Measurements from ENCODE around the gene UBL5.
"Not testable (repeated sequence)": the region's sequence is repeated elsewhere in the genome, so short reads cannot be mapped to it uniquely, and the experiment has no call there.

UBL5 gene

GRCh38 chr19:9827289-9828238 is at the start of gene UBL5:
TSS of gene UBL5 (plus strand) at chr19:9827918. CDS start at chr19:9828338, 420 bp downstream.
- DNase-seq (ENCODE audit: low read depth): peak; percentile 73

DNA sequence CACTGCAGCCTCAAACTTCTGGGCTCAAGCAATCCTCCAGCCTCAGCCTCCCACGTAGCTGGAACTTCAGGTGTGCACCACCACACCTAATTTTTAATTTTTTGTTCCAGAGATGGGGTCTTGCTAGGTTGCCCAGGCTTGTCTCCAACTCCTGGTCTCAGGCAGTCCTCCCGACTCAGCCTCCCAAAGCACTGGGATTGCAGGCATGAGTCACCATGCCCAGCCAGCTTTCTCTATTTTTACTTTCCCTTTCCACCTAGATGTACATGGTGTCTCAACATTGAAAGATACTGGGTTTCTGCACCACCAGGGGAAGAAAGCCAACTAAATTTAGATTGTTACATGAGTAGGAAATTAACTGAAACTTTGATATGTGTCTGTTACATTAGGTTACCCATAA is 45.4 kb upstream of the UBL5 start:
- no peak for DNase-seq (ENCODE audit: low read depth)

DNA sequence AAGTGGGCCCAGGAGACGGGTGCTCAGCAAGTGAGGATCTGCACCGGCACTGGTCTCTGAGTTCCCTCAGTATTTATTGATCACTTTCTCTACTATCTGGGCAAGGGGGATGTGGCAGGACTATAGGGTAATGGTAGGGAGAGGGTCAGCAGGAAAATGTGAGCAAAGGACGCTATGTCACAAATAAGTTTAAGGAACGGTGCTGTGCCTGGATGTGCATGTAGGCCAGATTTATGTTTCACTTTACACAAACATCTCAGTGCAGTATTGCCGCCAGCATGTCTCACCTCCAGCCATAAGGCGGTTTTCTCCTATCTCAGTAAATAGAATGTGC is 43.6 kb upstream of the UBL5 start:
- DNase-seq (ENCODE audit: low read depth): not testable (repeated sequence)

- peak; percentile 94 for DNase-seq (ENCODE audit: low read depth)
These were observed 42.1 kb upstream of the UBL5 start for GRCh38 chr19:9785367-9786331.

DNA sequence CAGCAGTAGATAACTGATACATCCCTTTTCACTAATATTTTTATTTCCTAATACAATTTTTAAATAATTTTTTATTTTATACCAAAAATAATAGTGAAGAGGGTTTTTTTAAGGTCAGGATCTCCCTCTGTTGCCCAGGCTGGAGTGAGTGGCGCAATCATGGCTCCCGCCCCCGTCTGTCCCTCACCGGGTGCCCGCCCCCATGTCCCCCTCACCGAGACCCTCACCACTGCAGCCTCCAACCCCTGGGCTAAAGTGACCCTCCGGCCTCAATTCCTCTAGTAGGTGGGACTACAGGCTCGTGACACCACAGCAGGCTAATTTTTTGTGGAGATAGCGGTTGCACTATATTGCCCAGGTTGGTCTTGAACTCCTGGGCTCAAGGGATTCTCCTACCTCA is 41.4 kb upstream of the UBL5 start:
- no peak for DNase-seq (ENCODE audit: low read depth)

- no peak for DNase-seq (ENCODE audit: low read depth)
These were observed 40.9 kb upstream of the UBL5 start for GRCh38 chr19:9786819-9787218.

- DNase-seq (ENCODE audit: low read depth): not testable (repeated sequence)
These were observed 39.1 kb upstream of the UBL5 start for GRCh38 chr19:9788604-9789003.

GRCh38 chr19:9789066-9789465 is 38.7 kb upstream of the UBL5 start:
- DNase-seq (ENCODE audit: low read depth): no peak

DNA sequence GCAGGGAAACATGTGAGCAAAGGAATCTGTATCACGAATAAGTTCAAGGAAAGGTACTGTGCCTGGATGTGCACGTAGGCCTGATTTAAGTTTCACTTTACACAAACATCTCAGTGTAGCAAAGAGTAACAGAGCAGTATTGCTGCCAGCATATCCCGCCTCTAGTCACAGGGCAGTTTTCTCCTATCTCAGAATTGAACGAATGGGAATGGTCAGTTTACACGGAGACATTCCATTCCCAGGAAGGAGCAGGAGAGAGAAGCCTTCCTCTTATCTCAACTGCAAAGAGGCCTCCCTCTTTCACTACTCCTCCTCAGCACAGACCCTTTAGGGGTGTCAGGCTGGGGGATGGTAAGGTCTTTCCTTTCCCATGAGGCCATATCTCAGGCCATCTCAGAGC is 38.1 kb upstream of the UBL5 start:
- DNase-seq (ENCODE audit: low read depth): not testable (repeated sequence)

GRCh38 chr19:9791073-9791367 is 36.7 kb upstream of the UBL5 start:
- DNase-seq (ENCODE audit: low read depth): not testable (repeated sequence)

DNA sequence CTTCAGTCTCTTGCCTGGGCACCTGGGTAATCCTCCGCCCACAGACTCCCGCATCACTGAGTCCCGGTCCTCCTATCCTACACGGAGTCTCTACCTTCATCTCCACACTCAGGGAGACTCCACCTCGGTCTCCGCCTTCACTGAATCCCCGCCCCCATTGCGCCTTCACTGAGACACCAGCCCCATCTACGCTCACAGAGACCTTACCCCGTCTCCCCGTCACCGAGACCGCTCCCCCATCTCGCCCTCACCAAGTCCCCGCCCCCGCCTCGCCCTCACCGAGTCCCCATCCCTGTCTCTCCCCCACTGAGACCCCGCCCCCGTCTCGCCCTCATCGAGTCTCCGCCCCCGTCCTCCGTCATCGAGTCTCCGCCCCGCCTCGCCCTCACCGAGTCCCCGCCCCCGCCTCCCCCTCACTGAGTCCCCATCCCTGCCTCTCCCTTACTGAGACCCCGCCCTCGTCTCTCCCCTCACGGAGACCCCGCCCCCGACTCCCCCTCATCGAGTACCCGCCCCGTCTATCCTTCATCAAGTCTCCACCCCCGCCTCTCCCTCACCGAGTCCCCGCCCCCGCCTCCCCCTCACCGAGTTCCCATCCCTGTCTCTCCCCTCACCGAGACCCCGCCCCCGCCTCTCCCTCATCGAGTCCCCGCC is 36.0 kb upstream of the UBL5 start:
- peak; percentile 96 for DNase-seq (ENCODE audit: low read depth)

DNA sequence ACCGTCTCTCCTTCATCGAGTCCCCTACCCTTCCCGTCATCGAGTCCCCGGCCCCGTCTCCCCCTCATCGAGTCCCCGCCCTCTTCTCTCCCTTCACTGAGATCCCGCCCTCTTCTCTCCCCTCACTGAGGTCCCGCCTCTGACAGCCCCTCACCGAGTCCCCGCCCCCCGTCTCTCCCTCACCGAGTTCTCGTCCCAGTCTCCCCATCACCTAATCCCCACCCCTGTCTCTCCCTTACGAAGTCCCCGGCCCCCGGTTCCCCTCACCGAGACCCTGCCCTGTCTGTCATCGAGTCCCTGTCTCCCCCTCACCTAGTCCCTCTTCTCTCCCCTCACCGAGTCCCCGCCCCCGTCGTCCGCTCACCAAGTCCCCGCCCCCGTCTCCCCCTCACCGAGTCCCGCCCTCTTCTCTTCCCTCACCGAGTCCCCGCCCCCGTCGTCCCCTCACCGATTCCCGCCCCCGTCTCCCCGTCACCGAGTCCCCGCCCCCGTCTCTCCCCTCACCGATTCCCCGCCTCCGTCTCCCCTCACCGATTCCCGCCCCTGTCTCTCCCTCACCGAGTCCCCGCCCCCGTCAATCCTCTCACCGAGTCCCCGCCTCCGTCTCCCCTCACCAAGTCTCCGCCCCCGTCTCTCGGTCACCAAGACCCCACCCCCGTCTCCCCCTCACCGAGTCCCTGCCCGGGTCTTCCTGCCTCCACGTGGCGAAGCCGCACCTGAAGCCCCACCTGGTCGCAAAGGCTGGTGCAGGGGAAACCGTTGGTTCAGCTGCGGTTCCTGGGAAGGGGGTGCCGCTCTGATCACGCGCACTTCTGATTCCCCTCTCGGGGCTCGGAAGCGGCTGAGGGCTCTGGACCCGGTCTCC is 35.3 kb upstream of the UBL5 start:
- peak; percentile 93 for DNase-seq (ENCODE audit: low read depth)

GRCh38 chr19:9793071-9793591 is 34.6 kb upstream of the UBL5 start:
- peak; percentile 38 for DNase-seq (ENCODE audit: low read depth)

DNA sequence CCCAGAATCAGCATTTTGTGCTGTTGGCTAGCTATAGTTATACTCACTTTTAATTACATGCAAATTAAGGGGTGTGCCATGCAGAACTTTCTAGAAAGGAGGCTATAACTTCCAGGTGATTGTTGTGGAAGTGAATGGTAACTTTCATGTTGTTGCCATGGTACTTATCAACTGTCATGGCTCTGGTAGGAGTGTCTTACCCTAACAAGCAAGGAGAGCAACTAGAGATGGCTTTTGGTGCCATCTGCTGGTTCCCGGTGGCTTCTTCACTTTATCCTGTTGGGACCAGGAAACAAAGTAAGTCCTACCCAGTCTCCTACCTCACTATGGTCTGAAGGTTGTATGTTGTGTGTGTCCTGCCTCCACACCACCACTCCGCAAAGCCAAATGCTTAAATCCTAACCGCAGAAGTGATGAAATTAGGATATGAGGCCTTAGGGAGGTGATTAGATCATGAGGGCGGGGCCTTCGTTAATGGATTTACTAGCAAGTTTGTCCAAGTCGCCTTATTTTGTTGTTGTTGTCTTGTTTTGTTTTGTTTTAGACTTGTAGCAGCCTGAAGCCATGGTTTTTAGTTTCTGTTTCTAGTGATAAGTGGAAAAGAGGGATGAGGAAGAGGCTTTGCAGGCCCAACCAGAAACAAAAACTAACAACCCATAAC is 31.5 kb upstream of the UBL5 start:
- peak; percentile 80 for DNase-seq (ENCODE audit: low read depth)

GRCh38 chr19:9797871-9798270 is 29.8 kb upstream of the UBL5 start:
- no peak for DNase-seq (ENCODE audit: low read depth)

DNA sequence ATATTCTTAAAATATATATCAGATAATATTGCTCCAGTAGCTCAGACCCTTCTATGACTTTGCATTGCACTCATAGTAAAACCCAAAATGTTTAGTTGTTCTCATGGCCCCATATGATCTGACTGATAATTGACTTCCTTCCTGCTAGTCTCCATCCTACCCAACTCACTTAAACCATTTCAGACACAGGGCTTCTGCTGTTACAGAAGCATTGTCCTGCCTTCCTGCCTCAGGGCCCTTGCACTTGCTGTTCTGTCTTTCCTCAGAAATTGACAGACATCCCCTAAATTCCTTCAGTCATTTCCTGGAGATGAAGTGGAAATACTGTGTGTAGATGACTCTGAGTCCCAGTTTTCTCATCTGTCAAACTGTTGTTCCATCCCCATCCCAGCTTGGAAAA is 28.6 kb upstream of the UBL5 start:
- DNase-seq (ENCODE audit: low read depth): no peak

GRCh38 chr19:9801976-9802375 is 25.7 kb upstream of the UBL5 start:
- no peak for DNase-seq (ENCODE audit: low read depth)

GRCh38 chr19:9806803-9807202 is 20.9 kb upstream of the UBL5 start:
- no peak for DNase-seq (ENCODE audit: low read depth)

GRCh38 chr19:9808855-9809824 is 18.6 kb upstream of the UBL5 start:
- DNase-seq (ENCODE audit: low read depth): no peak
